ENCODE measurements around the gene PPIH. TPM values are rescaled to one million over a fixed set of nuclear protein-coding genes. Genes with fewer than 3 reads are reported as not detected.
A peak's percentile ranks its signal among the peaks of the same experiment; 100 is the strongest.

PPIH gene
- total and polyA plus RNA-seq, 2 experiments from 2014 or later: 41.7 to 54.6 TPM

DNA sequence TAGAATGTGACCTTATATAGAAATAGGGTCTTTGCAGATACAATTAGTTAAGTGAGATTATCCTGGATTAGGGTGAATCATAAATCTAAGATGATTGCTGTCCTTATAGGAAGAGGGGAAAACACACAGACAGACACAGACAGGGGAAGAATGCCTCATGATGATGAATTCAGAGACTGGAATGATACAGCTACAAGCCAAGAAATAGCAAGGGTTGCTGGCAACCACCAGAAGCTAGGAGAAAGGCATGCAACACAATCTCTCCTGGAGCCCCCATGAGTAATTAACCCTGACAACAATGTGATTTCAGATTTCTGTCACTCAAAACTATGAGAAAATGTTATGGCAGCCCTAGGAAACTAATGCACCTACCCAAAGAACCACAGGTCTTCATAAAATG, 19.1 kb upstream of the PPIH start:
- TF ChIP-seq, protein P1, sequence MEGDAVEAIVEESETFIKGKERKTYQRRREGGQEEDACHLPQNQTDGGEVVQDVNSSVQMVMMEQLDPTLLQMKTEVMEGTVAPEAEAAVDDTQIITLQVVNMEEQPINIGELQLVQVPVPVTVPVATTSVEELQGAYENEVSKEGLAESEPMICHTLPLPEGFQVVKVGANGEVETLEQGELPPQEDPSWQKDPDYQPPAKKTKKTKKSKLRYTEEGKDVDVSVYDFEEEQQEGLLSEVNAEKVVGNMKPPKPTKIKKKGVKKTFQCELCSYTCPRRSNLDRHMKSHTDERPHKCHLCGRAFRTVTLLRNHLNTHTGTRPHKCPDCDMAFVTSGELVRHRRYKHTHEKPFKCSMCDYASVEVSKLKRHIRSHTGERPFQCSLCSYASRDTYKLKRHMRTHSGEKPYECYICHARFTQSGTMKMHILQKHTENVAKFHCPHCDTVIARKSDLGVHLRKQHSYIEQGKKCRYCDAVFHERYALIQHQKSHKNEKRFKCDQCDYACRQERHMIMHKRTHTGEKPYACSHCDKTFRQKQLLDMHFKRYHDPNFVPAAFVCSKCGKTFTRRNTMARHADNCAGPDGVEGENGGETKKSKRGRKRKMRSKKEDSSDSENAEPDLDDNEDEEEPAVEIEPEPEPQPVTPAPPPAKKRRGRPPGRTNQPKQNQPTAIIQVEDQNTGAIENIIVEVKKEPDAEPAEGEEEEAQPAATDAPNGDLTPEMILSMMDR (IDR thresholded peaks at IDR 0.05; ENCODE audit: low read depth, low read length): no peak
- Histone ChIP-seq H3K4me1 (ENCODE audit: low read depth) (no peaks in the 10 kb centered on the region), H3K36me3 (no peaks in the 10 kb centered on the region), H3K27ac (no peak overlapping the region), H3K9me3 (ENCODE audit: low read depth) (no peaks in the 10 kb centered on the region), H3K4me3 (no peak overlapping the region), H3K27me3 (no peaks in the 10 kb centered on the region)
- DNase-seq (ENCODE audit: low read depth in 1 of 2, low spot score in 1 of 2): peak in 1 of 2 donors; percentile 12

DNA sequence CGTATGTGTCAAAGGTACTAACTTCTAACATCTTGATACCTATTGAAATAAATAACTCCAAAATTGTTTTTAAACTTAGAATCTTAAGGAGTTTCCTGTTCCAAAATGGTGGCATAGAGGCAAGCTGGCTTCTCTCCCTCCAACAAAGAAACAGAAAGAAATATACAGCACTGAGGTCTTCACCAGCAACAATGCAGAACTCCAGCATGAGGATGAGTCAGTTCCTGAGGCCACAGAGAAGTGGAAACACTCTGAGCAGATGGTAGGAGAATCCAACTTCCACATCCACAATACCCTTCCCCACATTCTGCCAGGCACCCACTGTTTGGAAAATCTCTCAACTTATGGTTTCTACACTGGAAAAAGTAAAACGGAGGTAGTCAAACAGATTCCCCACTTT, 12.2 kb upstream of the PPIH start:
- H3K27ac ChIP-seq: no peak overlapping the region
- TF ChIP-seq, protein P1 (IDR thresholded peaks at IDR 0.05; ENCODE audit: low read depth, low read length): no peak
- H3K4me1 ChIP-seq (ENCODE audit: low read depth): no peaks in the 10 kb centered on the region
- no peaks in the 10 kb centered on the region for H3K36me3 ChIP-seq
- H3K27me3 ChIP-seq: peaks cover 13% of the 10 kb centered on the region
- no peak overlapping the region for H3K4me3 ChIP-seq
- H3K9me3 ChIP-seq (ENCODE audit: low read depth): no peaks in the 10 kb centered on the region
- DNase-seq (ENCODE audit: low read depth in 1 of 2, low spot score in 1 of 2): peak in 1 of 2 donors; percentile 4

DNA sequence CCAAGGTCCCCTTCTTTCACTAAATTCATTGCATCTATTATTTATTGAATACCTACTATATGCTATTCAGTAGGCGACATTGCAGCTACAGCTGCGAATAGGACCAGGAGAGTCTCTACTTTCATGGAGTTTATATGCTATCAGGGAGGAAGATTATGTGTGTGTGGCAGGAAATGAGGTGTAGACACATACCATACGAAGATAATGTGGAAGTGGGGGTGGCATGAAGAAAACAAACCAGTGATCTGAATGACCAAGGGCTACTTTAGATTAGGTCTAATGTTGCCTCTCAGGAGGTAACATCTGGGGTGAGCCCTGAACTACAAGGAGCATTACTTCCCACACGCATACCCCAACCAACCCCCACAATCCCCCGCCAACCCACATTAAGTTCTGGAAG, 1.0 kb upstream of the PPIH start:
- H3K9me3 ChIP-seq (ENCODE audit: low read depth): no peaks in the 10 kb centered on the region
- DNase-seq (ENCODE audit: low read depth in 1 of 2, low spot score in 1 of 2): no peak
- H3K27ac ChIP-seq: peak overlapping the region; percentile 83
- TF ChIP-seq, protein P1 (IDR thresholded peaks at IDR 0.05; ENCODE audit: low read depth, low read length): no peak
- peaks cover 21% of the 10 kb centered on the region for H3K27me3 ChIP-seq
- no peaks in the 10 kb centered on the region for H3K36me3 ChIP-seq
- H3K4me1 ChIP-seq (ENCODE audit: low read depth): peaks cover 7% of the 10 kb centered on the region
- H3K4me3 ChIP-seq: no peak overlapping the region

DNA sequence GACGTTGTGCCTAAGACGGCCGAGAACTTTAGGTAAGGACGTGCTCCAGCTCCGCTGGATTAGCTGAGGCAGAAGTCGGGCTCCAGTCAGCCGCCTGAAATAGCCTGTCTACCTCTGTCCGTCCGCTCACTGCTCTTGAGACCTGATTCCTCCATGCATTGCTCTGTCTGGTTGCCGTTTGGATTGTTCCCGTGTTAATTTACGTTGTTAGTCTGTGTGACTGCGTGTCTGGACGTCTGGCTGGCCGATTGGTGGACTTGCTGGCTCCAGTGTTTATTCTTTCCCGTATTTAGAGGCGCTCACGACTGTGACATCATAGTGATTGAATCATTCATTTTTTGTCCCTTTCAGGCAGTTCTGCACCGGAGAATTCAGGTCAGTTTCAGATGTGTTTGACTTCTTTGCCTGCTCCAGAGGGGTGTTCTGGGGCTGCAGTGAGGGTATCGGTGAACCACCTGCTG, 684 bp downstream of the PPIH start:
- Histone ChIP-seq H3K27me3 (peaks cover 4% of the 10 kb centered on the region), H3K27ac (peak overlapping the region; percentile 83), H3K9me3 (ENCODE audit: low read depth) (no peaks in the 10 kb centered on the region), H3K36me3 (peaks cover 7% of the 10 kb centered on the region), H3K4me3 (peak overlapping the region; percentile 70), H3K4me1 (ENCODE audit: low read depth) (peaks cover 7% of the 10 kb centered on the region)
- peak; percentile 18 to 41 for DNase-seq (ENCODE audit: low read depth in 1 of 2, low spot score in 1 of 2)
- TF ChIP-seq, protein P1 (IDR thresholded peaks at IDR 0.05; ENCODE audit: low read depth, low read length): no peak

DNA sequence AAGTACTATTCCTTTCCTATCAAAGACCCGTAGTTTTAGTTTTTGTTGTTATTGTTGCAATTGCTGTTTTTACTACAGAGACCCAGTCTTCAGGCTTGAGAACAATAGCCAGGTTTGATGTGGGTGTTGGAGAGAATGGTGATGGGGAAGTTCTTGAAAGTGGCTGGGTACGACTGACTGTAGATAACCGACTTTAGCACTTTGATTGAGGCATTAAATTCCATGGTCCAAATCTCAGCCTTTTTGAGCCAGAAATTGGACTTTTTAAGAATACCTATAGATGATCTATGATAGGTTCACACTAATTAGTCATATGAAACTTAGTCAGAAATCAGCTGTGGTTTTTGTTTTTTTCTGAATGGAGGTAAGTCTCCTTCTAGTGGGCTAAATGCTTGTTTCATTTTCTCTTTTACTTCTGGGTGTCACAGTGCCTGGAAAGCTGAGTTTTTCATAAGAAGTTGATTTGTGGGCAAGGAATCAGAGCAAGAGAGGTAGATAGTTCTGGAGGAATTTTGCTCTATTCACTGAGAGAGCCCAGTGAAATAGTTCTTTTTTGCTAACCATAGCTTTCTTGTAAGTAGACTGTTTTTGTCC, 2.8 kb downstream of the PPIH start:
- no peak for DNase-seq (ENCODE audit: low read depth in 1 of 2, low spot score in 1 of 2)
- Histone ChIP-seq H3K27ac (no peak overlapping the region), H3K27me3 (no peaks in the 10 kb centered on the region), H3K9me3 (ENCODE audit: low read depth) (no peaks in the 10 kb centered on the region), H3K4me3 (no peak overlapping the region), H3K36me3 (peaks cover 14% of the 10 kb centered on the region), H3K4me1 (ENCODE audit: low read depth) (peaks cover 7% of the 10 kb centered on the region)
- TF ChIP-seq, protein P1 (IDR thresholded peaks at IDR 0.05; ENCODE audit: low read depth, low read length): no peak

Measured in cardiac muscle cell (in vitro differentiated cells and primary cell).